Ovary (tissue), 3 donors: Measurements from ENCODE around the gene FREM3.

Experiments used
- CTCF ChIP-seq, 3 donors: fragments of 450-650 bp in 2 of 3; fragments of 200-600 bp in 1 of 3; IDR thresholded peaks; one replicate each; pipeline versions ENCODE4 v1.5.1 to v1.8.0; 2016 to 2022; ENCODE audit warnings: antibody characterized with exemption in 3 of 3, mild to moderate bottlenecking in 1 of 3
- EP300 ChIP-seq: sonication (generic); formaldehyde crosslinking; IDR thresholded peaks from one replicate; pipeline ENCODE4 v1.6.1; 2017; ENCODE audit warnings: antibody characterized with exemption
- POLR2A ChIP-seq: fragments of 450-650 bp; IDR thresholded peaks from one replicate; pipeline ENCODE4 v1.6.1; 2017; ENCODE audit warnings: antibody characterized with exemption, mild to moderate bottlenecking, moderate library complexity
- donor health status: DM: no; HTN: no; CAD: no.

- TF ChIP-seq CTCF (IDR thresholded peaks at IDR 0.05): no peak
- no peak for TF ChIP-seq POLR2A
- TF ChIP-seq EP300: no peak
Measured at GRCh38 chr4:143667461-143667860, 33.0 kb downstream of the FREM3 start.
